Measurements from ENCODE around the gene RASGRF2. TPM values are rescaled to one million over a fixed set of nuclear protein-coding genes. Genes with fewer than 3 reads are reported as not detected.

Gene RASGRF2
- total and polyA plus RNA-seq, 9 of the 15 experiments (the other 6 are each of a cell fraction or from before 2014, with no cell fraction given): 0.01 to 0.22 (median 0.08) TPM; not detected in 2

DNA sequence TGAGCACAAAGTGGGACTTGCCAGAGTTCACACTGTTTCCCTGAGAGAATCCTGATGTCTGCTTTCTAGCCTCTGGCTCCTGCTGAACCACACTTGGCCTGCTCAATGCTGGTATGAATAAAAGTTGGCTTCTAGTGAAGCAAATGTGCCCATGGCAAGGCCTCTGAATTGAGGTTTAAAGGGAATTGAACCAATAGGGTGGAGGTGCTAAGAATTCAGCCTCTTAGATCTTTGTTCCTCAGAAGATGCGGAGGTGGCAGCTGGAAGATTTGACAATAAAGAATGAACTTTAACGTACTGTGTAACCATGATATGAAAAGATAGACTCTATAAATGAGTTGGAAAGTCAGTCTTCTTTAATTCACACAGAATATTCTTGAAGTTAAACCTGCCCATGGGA lies 57.2 kb downstream of the RASGRF2 start:
- intact Hi-C loops (cut with micrococcal nuclease): no loop called here
- 0% methylated on average over 2 of the region's 2 CpGs for WGBS (ENCODE audit: insufficient coverage, low coverage, missing lambda C conversion rate)
- TF ChIP-seq PHTF2 (CRISPR knock-in tag; IDR thresholded peaks at IDR 0.05) (no peak), PRPF4 (IDR thresholded peaks at IDR 0.05; ENCODE audit: insufficient read depth, low read depth, low read length, poor library complexity, severe bottlenecking) (no peak), ZNF146 (CRISPR knock-in tag; IDR thresholded peaks at IDR 0.05; ENCODE audit: unreplicated experiment) (no peak), ZNF75A (CRISPR knock-in tag; IDR thresholded peaks at IDR 0.05) (no peak), TFAP4 (CRISPR knock-in tag; IDR thresholded peaks at IDR 0.05; ENCODE audit: borderline replicate concordance) (no peak), KLF10 (CRISPR knock-in tag; IDR thresholded peaks at IDR 0.05) (no peak), MXI1 (IDR thresholded peaks at IDR 0.05; ENCODE audit: low read depth, low read length) (no peak), MCM5 (IDR thresholded peaks at IDR 0.05; ENCODE audit: low read depth) (no peak), BCLAF1 (IDR thresholded peaks at IDR 0.05; ENCODE audit: borderline replicate concordance in 1 of 2, control insufficient read depth in 1 of 2, low read depth in 2 of 2, low read length in 1 of 2) (no peak), C11orf30 (IDR thresholded peaks at IDR 0.05; ENCODE audit: low read depth) (no peak), ZBTB8A (IDR thresholded peaks at IDR 0.05; ENCODE audit: partially characterized antibody) (no peak), IRF1 (CRISPR knock-in tag; IDR thresholded peaks at IDR 0.05; ENCODE audit: borderline replicate concordance) (no peak), HOXB6 (CRISPR knock-in tag; IDR thresholded peaks at IDR 0.05; ENCODE audit: borderline replicate concordance) (no peak), HEY1 (CRISPR knock-in tag; IDR thresholded peaks at IDR 0.05; ENCODE audit: borderline replicate concordance) (no peak), GABPB2 (CRISPR knock-in tag; conservative IDR thresholded peaks at IDR 0.05) (no peak)
- ChIA-PET CTCF (ENCODE audit: low intra/inter-chr PET ratio) (no interaction called here), POLR2A (no interaction called here)
- no peaks in the 10 kb centered on the region for H3K36me3 ChIP-seq (ENCODE audit: control insufficient read depth, insufficient read depth, low read length)
- in situ Hi-C loops (cut with MboI): no loop called here
- no peaks in the 10 kb centered on the region for H3K9me1 ChIP-seq (ENCODE audit: control insufficient read depth, insufficient read depth, low read length)
- DNase-seq (ENCODE audit: extremely low read depth in 1 of 4, low spot score in 3 of 4) (no peak), ATAC-seq (no peak), FAIRE-seq (no peak)
- H4K20me1 ChIP-seq (replicated peaks; ENCODE audit: control insufficient read depth, insufficient read depth, low read length): no peaks in the 10 kb centered on the region
- H3K79me2 ChIP-seq (ENCODE audit: control insufficient read depth, insufficient read depth, low read length): no peaks in the 10 kb centered on the region
- no peak overlapping the region for H3K27ac ChIP-seq (ENCODE audit: extremely low read depth, low read depth, low read length)
- no peaks in the 10 kb centered on the region for H3K4me1 ChIP-seq (replicated peaks in 1 of 2; ENCODE audit: control insufficient read depth in 2 of 2, insufficient read depth in 2 of 2, low read length in 2 of 2)
- no TSS peak for BruUV-seq (replicated peaks)
- no peak overlapping the region for H3K4me2 ChIP-seq (ENCODE audit: insufficient read depth, low read length)
- no peak overlapping the region for H3K4me3 ChIP-seq
- no peaks in the 10 kb centered on the region for H3K9me3 ChIP-seq (replicated peaks; ENCODE audit: control insufficient read depth, insufficient read depth, low read depth, low read length)
- H3K9ac ChIP-seq (ENCODE audit: insufficient read depth in 1 of 2, low read depth in 2 of 2, low read length in 2 of 2): no peak overlapping the region
- no peak overlapping the region for H2AFZ ChIP-seq (ENCODE audit: low read depth, low read length)
- peaks cover 14 to 24% of the 10 kb centered on the region in 2 experiments for H3K27me3 ChIP-seq (ENCODE audit: control insufficient read depth in 2 of 2, insufficient read depth in 2 of 2, low read length in 2 of 2)

Measured in K562 (cell line).